ENCODE measurements around the gene TTLL9.

The TTLL9 gene

GRCh38 chr20:31968291-31969126 lies 98.1 kb downstream of the TTLL9 start:
- DNase-seq (ENCODE audit: low read depth) = peak; percentile 87
- TF ChIP-seq CTCF (IDR thresholded peaks at IDR 0.05; ENCODE audit: low read depth, low read length) = no peak
- TF ChIP-seq MAX (IDR thresholded peaks at IDR 0.05; ENCODE audit: low read depth, low read length) = peak; percentile 63
- H3K4me3 ChIP-seq (ENCODE audit: low read depth, low read length) = no peak overlapping the region

- no peak overlapping the region for H3K4me3 ChIP-seq (ENCODE audit: low read depth, low read length)
- TF ChIP-seq CTCF (IDR thresholded peaks at IDR 0.05; ENCODE audit: low read depth, low read length) (no peak), POLR2A (IDR thresholded peaks at IDR 0.05; ENCODE audit: extremely low read depth, insufficient read length) (no peak), MAX (IDR thresholded peaks at IDR 0.05; ENCODE audit: low read depth, low read length) (no peak), MYC (IDR thresholded peaks at IDR 0.05; ENCODE audit: low read depth, low read length) (no peak)
- DNase-seq (ENCODE audit: low read depth) = no peak
These were observed 99.6 kb downstream of the TTLL9 start for GRCh38 chr20:31969991-31970390.

GRCh38 chr20:31972471-31973021 lies 102.1 kb downstream of the TTLL9 start:
- H3K4me3 ChIP-seq (ENCODE audit: low read depth, low read length) = no peak overlapping the region
- no peak for TF ChIP-seq CTCF (IDR thresholded peaks at IDR 0.05; ENCODE audit: low read depth, low read length)
- no peak for TF ChIP-seq POLR2A (IDR thresholded peaks at IDR 0.05; ENCODE audit: extremely low read depth, insufficient read length)
- no peak for TF ChIP-seq MYC (IDR thresholded peaks at IDR 0.05; ENCODE audit: low read depth, low read length)
- no peak for TF ChIP-seq MAX (IDR thresholded peaks at IDR 0.05; ENCODE audit: low read depth, low read length)
- no peak for DNase-seq (ENCODE audit: low read depth)

- no peak for DNase-seq (ENCODE audit: low read depth)
- no peak overlapping the region for H3K4me3 ChIP-seq (ENCODE audit: low read depth, low read length)
- no peak for TF ChIP-seq CTCF (IDR thresholded peaks at IDR 0.05; ENCODE audit: low read depth, low read length)
- TF ChIP-seq MAX (IDR thresholded peaks at IDR 0.05; ENCODE audit: low read depth, low read length) = no peak
- no peak for TF ChIP-seq MYC (IDR thresholded peaks at IDR 0.05; ENCODE audit: low read depth, low read length)
- TF ChIP-seq POLR2A (IDR thresholded peaks at IDR 0.05; ENCODE audit: extremely low read depth, insufficient read length) = no peak
These were observed 103.9 kb downstream of the TTLL9 start for GRCh38 chr20:31974296-31974695.

GRCh38 chr20:31974951-31975487 lies 104.6 kb downstream of the TTLL9 start:
- DNase-seq (ENCODE audit: low read depth) = peak; percentile 34
- H3K4me3 ChIP-seq (ENCODE audit: low read depth, low read length) = no peak overlapping the region
- TF ChIP-seq CTCF (IDR thresholded peaks at IDR 0.05; ENCODE audit: low read depth, low read length) (no peak), MYC (IDR thresholded peaks at IDR 0.05; ENCODE audit: low read depth, low read length) (no peak), MAX (IDR thresholded peaks at IDR 0.05; ENCODE audit: low read depth, low read length) (no peak), POLR2A (IDR thresholded peaks at IDR 0.05; ENCODE audit: extremely low read depth, insufficient read length) (no peak)

Measured in NB4 (cell line).